ENCODE results near the gene JADE2. TPM values are rescaled to one million over a fixed set of nuclear protein-coding genes. Genes with fewer than 3 reads are reported as not detected.
A peak's percentile ranks its signal among the peaks of the same experiment; 100 is the strongest.

JADE2 gene
- total and polyA plus RNA-seq, 2 of the 8 experiments (the other 6 are each of a cell fraction or from before 2014, with no cell fraction given), result 19.2 to 55.8 TPM

DNA sequence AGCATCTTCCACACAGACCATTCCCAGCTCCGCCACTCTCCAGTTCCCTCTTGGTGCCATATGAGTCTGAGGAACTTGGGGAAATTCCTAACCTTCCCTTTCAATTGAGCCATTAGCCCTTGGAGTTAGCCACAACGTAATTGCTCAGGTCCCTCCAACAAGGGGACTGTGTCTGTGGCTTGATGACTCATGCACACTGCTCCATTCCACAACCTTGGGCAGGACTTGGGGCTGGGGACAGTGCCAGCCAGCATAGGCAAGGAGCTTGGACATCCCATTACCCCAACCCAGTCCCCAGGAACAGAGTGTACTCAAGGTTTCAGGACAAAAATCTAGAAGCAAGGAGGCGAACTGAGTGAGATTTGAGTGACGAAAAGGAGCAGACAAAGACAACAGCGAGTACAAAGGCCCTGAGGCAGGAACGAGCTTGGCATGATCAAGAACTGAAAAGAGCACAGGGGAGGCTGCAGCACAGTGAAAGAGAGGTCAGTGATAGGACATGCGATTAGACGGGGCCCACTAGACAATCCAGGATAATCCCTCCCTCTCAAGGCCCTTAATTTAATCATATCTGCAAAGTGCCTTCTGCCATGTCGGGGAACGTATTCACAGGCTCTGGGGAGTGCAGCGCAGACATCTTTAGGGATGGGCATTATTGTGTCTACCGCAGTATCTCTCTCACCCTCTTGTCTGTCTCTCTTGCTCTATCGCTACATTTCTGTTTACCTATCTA is 16.0 kb upstream of the JADE2 start:
- ChIA-PET POLR2A (ENCODE audit: partially characterized antibody) (interaction anchor here (1.0 to 6.4 kb wide), 7 partner anchors 16 to 82 kb away, joined by 3 to 131 read pairs (median 5); partner anchors contain the start of gene JADE2), CTCF (ENCODE audit: partially characterized antibody) (interaction anchor here (0.6 to 5.7 kb wide), 9 partner anchors 14 to 393 kb away, joined by 3 to 63 read pairs (median 3); partner anchors contain the start of gene CDKN2AIPNL)
- 91% methylated on average over 13 of the region's 13 CpGs; no CpG with 5 or more reads in 1 of the 2 experiments for WGBS, 2 experiments (ENCODE audit: extremely low coverage in 1 of 2, insufficient coverage in 1 of 2, insufficient read length in 1 of 2, insufficient replicate concordance in 2 of 2, low coverage in 1 of 2, low lambda C conversion rate in 2 of 2, missing lambda C conversion rate in 1 of 2)
- DNase-seq (ENCODE audit: low read depth in 1 of 2, low spot score in 2 of 2) (peak in 1 of 2 experiments; percentile 43), FAIRE-seq (no peak)
- H3K4ac ChIP-seq (replicated peaks; ENCODE audit: insufficient read length, low read depth, low read length), result no peak overlapping the region
- TF ChIP-seq HDAC2 (IDR thresholded peaks at IDR 0.05; ENCODE audit: borderline replicate concordance in 1 of 2, low read depth in 2 of 2, low read length in 2 of 2) (0 out of 4 replicates have a peak, but pooled peaks of 1 of the 2 experiments have one; percentile 46), KDM5A (IDR thresholded peaks at IDR 0.05; ENCODE audit: low read length) (no peak), JUND (IDR thresholded peaks at IDR 0.05; ENCODE audit: low read length) (0 out of 2 replicates have a peak, but pooled peaks have one; percentile 24), KDM1A (IDR thresholded peaks at IDR 0.05; ENCODE audit: borderline replicate concordance, low read length) (peak; percentile 82; the same call in 1 of the 2 replicates)
- H3K79me1 ChIP-seq (ENCODE audit: low read depth, low read length), result no peaks in the 10 kb centered on the region; the same call in 1 of the 2 replicates
- no peak overlapping the region for H4K5ac ChIP-seq (ENCODE audit: insufficient read length, low read depth, low read length)
- H3K9me3 ChIP-seq (ENCODE audit: insufficient read depth in 2 of 2, low read depth in 1 of 2, low read length in 1 of 2), result no peaks in the 10 kb centered on the region
- no peaks in the 10 kb centered on the region; the same call in 1 of the 2 replicates for H3K23me2 ChIP-seq (ENCODE audit: low read depth, low read length)
- H2AFZ ChIP-seq (ENCODE audit: low read length), result no peak overlapping the region
- H4K8ac ChIP-seq (ENCODE audit: extremely low read depth, insufficient read depth, low read length), result no peak overlapping the region
- H2BK20ac ChIP-seq (ENCODE audit: low read length), result peak overlapping the region; percentile 88; the same call in 1 of the 2 replicates
- no peak overlapping the region for H2BK15ac ChIP-seq (ENCODE audit: low read length)
- H4K91ac ChIP-seq (replicated peaks; ENCODE audit: insufficient read length, low read length), result peak overlapping the region; percentile 29
- H3K18ac ChIP-seq (ENCODE audit: extremely low read depth, low read length), result no peak overlapping the region
- no peak overlapping the region for H3K23ac ChIP-seq (ENCODE audit: insufficient read length)
- H2BK5ac ChIP-seq (ENCODE audit: low read depth, low read length), result peak overlapping the region; percentile 14; the same call in 1 of the 2 replicates
- peaks cover 16 to 37% (median 32%) of the 10 kb centered on the region in 4 experiments for H3K4me1 ChIP-seq (replicated peaks in 1 of 4; ENCODE audit: control insufficient read depth in 3 of 4, insufficient read depth in 4 of 4, low read length in 3 of 4)
- no peaks in the 10 kb centered on the region for H4K20me1 ChIP-seq (replicated peaks in 1 of 2; ENCODE audit: control insufficient read depth in 1 of 2, insufficient read depth in 2 of 2, low read length in 2 of 2)
- H3K9ac ChIP-seq (replicated peaks in 1 of 4; ENCODE audit: extremely low read depth in 1 of 4, low read depth in 3 of 4, low read length in 3 of 4), result no peak overlapping the region
- 0 out of 2 replicates have a peak overlapping the region, but pooled peaks have one; percentile 0 for H3K27ac ChIP-seq (ENCODE audit: low read depth, low read length)
- peak overlapping the region; percentile 51 for H2BK12ac ChIP-seq (ENCODE audit: low read depth, low read length)
- no peaks in the 10 kb centered on the region for H3K27me3 ChIP-seq (replicated peaks in 1 of 4; ENCODE audit: control insufficient read depth in 3 of 4, extremely low read depth in 1 of 4, insufficient read depth in 3 of 4, low read length in 3 of 4)
- no peaks in the 10 kb centered on the region for H3K79me2 ChIP-seq (ENCODE audit: control insufficient read depth in 1 of 2, insufficient read depth in 2 of 2, low read length in 2 of 2)
- no peak overlapping the region for H3K4me3 ChIP-seq (ENCODE audit: extremely low read depth in 1 of 4, insufficient read depth in 2 of 4, low read depth in 3 of 4, low read length in 4 of 4)
- no peak overlapping the region for H3K4me2 ChIP-seq (ENCODE audit: insufficient read depth in 1 of 2, low read depth in 2 of 2, low read length in 2 of 2)
- H3K56ac ChIP-seq (replicated peaks; ENCODE audit: insufficient read length, low read depth, low read length), result no peak overlapping the region
- H3K14ac ChIP-seq (ENCODE audit: insufficient read length), result no peak overlapping the region
- H3K36me3 ChIP-seq (ENCODE audit: control insufficient read depth in 2 of 4, insufficient read depth in 4 of 4, low read length in 3 of 4), result no peaks in the 10 kb centered on the region
- H2AK5ac ChIP-seq (ENCODE audit: low read depth, low read length), result peak overlapping the region; percentile 29
- H2BK120ac ChIP-seq (replicated peaks; ENCODE audit: low read depth, low read length), result peak overlapping the region; percentile 12

All from H1 (cell line).